Neutrophil (primary cell): ENCODE results near the gene TRDN.

ENCODE experiments used
- H3K27ac ChIP-seq: fragments of 200-600 bp; sonication (generic); 2 replicates; pipeline ENCODE4 v1.5.1; 2016; ENCODE audit warnings: mild to moderate bottlenecking, moderate library complexity
- H3K27me3 ChIP-seq: fragments of 200-600 bp; sonication (generic); 2 replicates; pipeline ENCODE4 v1.6.0; 2016; ENCODE audit warnings: mild to moderate bottlenecking
- H3K36me3 ChIP-seq: fragments of 200-600 bp; sonication (generic); 2 replicates; pipeline ENCODE4 v1.5.1; 2017
- H3K4me1 ChIP-seq, 2 experiments: fragments of 200-600 bp in 1 of 2; sonication (generic) in 1 of 2; 1 replicate in 1 of 2; 2 replicates in 1 of 2; pipeline versions ENCODE4 v1.5.1 to v1.6.1; 2013 to 2016; ENCODE audit warnings: low read depth in 1 of 2, low read length in 1 of 2, mild to moderate bottlenecking in 1 of 2, moderate library complexity in 1 of 2; ENCODE audit not compliant: control insufficient read depth in 1 of 2, insufficient read depth in 1 of 2
- H3K4me3 ChIP-seq, 2 experiments: fragments of 200-600 bp in 1 of 2; sonication (generic) in 1 of 2; 1 replicate in 1 of 2; 2 replicates in 1 of 2; pipeline ENCODE4 v1.5.1; 2013 to 2016; ENCODE audit warnings: low read depth in 1 of 2, low read length in 1 of 2, mild to moderate bottlenecking in 1 of 2, moderate library complexity in 1 of 2
- H3K9me3 ChIP-seq: fragments of 200-600 bp; sonication (generic); 2 replicates; pipeline ENCODE4 v1.5.1; 2016
- CTCF ChIP-seq: fragments of 200-600 bp; sonication (generic); IDR thresholded peaks from 2 replicates; pipeline ENCODE4 v1.5.1; 2016; ENCODE audit warnings: antibody characterized with exemption

Gene TRDN

GRCh38 chr6:123404975-123405374 is 231.8 kb downstream of the TRDN start:
- no peaks in the 10 kb centered on the region for H3K36me3 ChIP-seq
- no peak overlapping the region for H3K4me3 ChIP-seq
- H3K9me3 ChIP-seq = no peaks in the 10 kb centered on the region
- TF ChIP-seq CTCF = no peak
- no peak overlapping the region for H3K27ac ChIP-seq
- H3K4me1 ChIP-seq = no peaks in the 10 kb centered on the region
- H3K27me3 ChIP-seq = no peaks in the 10 kb centered on the region

- Histone ChIP-seq H3K27me3 (no peaks in the 10 kb centered on the region), H3K9me3 (no peaks in the 10 kb centered on the region), H3K27ac (no peak overlapping the region), H3K36me3 (no peaks in the 10 kb centered on the region), H3K4me1 (no peaks in the 10 kb centered on the region), H3K4me3 (no peak overlapping the region)
- no peak for TF ChIP-seq CTCF
These were observed 234.7 kb downstream of the TRDN start for GRCh38 chr6:123402052-123402451.

- Histone ChIP-seq H3K9me3 (no peaks in the 10 kb centered on the region), H3K36me3 (no peaks in the 10 kb centered on the region), H3K4me1 (no peaks in the 10 kb centered on the region), H3K27ac (no peak overlapping the region), H3K27me3 (no peaks in the 10 kb centered on the region), H3K4me3 (no peak overlapping the region)
- TF ChIP-seq CTCF = no peak
These were observed 238.7 kb downstream of the TRDN start for GRCh38 chr6:123398072-123398471.

- Histone ChIP-seq H3K4me3 (no peak overlapping the region), H3K36me3 (no peaks in the 10 kb centered on the region), H3K9me3 (no peaks in the 10 kb centered on the region), H3K4me1 (no peaks in the 10 kb centered on the region), H3K27ac (no peak overlapping the region), H3K27me3 (no peaks in the 10 kb centered on the region)
- no peak for TF ChIP-seq CTCF
These were observed 243.4 kb downstream of the TRDN start for GRCh38 chr6:123393331-123393730.

GRCh38 chr6:123383718-123384117 is 253.0 kb downstream of the TRDN start:
- H3K36me3 ChIP-seq = no peaks in the 10 kb centered on the region
- H3K9me3 ChIP-seq = no peaks in the 10 kb centered on the region
- no peak overlapping the region for H3K27ac ChIP-seq
- no peak for TF ChIP-seq CTCF
- H3K4me3 ChIP-seq = no peak overlapping the region
- no peaks in the 10 kb centered on the region for H3K27me3 ChIP-seq
- H3K4me1 ChIP-seq = no peaks in the 10 kb centered on the region

GRCh38 chr6:123380257-123380656 is 256.5 kb downstream of the TRDN start:
- no peaks in the 10 kb centered on the region for H3K4me1 ChIP-seq
- no peak for TF ChIP-seq CTCF
- H3K9me3 ChIP-seq = no peaks in the 10 kb centered on the region
- no peak overlapping the region for H3K4me3 ChIP-seq
- no peaks in the 10 kb centered on the region for H3K36me3 ChIP-seq
- no peak overlapping the region for H3K27ac ChIP-seq
- H3K27me3 ChIP-seq = no peaks in the 10 kb centered on the region
